Measurements from ENCODE around the gene TMEM131. TPM values are rescaled to one million over a fixed set of nuclear protein-coding genes. Genes with fewer than 3 reads are reported as not detected.

TMEM131 gene
- total and polyA plus RNA-seq, 2 of the 8 experiments (the other 6 are each of a cell fraction or from before 2014, with no cell fraction given), result 9.7 to 22.9 TPM

DNA sequence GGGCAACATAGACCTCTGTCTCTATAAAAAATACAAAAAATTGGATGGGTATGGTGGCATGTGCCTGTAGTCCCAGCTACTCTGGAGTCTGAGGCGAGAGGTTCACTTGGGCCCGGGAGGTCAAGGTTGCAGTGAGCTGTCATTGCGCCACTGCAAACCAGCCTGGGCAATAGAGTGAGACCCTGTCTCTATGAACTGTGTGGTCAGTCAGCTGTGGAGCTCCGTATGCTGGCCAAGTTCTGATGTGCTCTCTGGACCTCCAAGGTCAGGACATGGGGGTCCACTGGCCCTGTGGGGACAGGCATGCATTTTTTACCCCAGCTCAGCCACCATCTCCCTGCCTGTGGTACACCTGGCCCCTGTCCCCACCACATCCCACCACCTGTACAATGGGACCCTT lies 71.6 kb downstream of the TMEM131 start:
- no peak overlapping the region for H2BK120ac ChIP-seq (replicated peaks; ENCODE audit: low read depth, low read length)
- 90% methylated on average over 4 of the region's 4 CpGs; no CpG with 5 or more reads in 1 of the 2 experiments for WGBS, 2 experiments (ENCODE audit: extremely low coverage in 1 of 2, insufficient coverage in 1 of 2, insufficient read length in 1 of 2, insufficient replicate concordance in 2 of 2, low coverage in 1 of 2, low lambda C conversion rate in 2 of 2, missing lambda C conversion rate in 1 of 2)
- H3K23me2 ChIP-seq (ENCODE audit: low read depth, low read length), result peaks cover 1% of the 10 kb centered on the region; the same call in 1 of the 2 replicates
- peaks cover 0 to 9% of the 10 kb centered on the region in 2 experiments; a peak in 1 of 4 replicates for H3K79me2 ChIP-seq (ENCODE audit: control insufficient read depth in 1 of 2, insufficient read depth in 2 of 2, low read length in 2 of 2)
- H3K4me1 ChIP-seq (replicated peaks in 1 of 4; ENCODE audit: control insufficient read depth in 3 of 4, insufficient read depth in 4 of 4, low read length in 3 of 4), result no peaks in the 10 kb centered on the region; a peak in 1 of 7 replicates
- H4K20me1 ChIP-seq (replicated peaks in 1 of 2; ENCODE audit: control insufficient read depth in 1 of 2, insufficient read depth in 2 of 2, low read length in 2 of 2), result peaks cover 0 to 3% of the 10 kb centered on the region in 2 experiments
- POLR2A ChIA-PET (ENCODE audit: partially characterized antibody), result interaction anchor here (0.6 kb wide), 1 partner anchor 78 kb away, joined by 3 read pairs; no protein-coding TSS in a partner anchor
- no peak overlapping the region for H3K23ac ChIP-seq (ENCODE audit: insufficient read length)
- H4K5ac ChIP-seq (ENCODE audit: insufficient read length, low read depth, low read length), result no peak overlapping the region
- H3K27ac ChIP-seq (ENCODE audit: low read depth, low read length), result no peak overlapping the region
- no peak overlapping the region for H2AFZ ChIP-seq (ENCODE audit: low read length)
- H3K18ac ChIP-seq (ENCODE audit: extremely low read depth, low read length), result no peak overlapping the region
- no peaks in the 10 kb centered on the region for H3K79me1 ChIP-seq (ENCODE audit: low read depth, low read length)
- no peak for DNase-seq (ENCODE audit: low read depth in 1 of 2, low spot score in 2 of 2)
- no peak overlapping the region for H3K4ac ChIP-seq (replicated peaks; ENCODE audit: insufficient read length, low read depth, low read length)
- no peak overlapping the region for H4K8ac ChIP-seq (ENCODE audit: extremely low read depth, insufficient read depth, low read length)
- no peak overlapping the region for H3K4me2 ChIP-seq (ENCODE audit: insufficient read depth in 1 of 2, low read depth in 2 of 2, low read length in 2 of 2)
- H3K36me3 ChIP-seq (ENCODE audit: control insufficient read depth in 2 of 4, insufficient read depth in 4 of 4, low read length in 3 of 4), result peaks cover 0 to 6% (median 0%) of the 10 kb centered on the region in 4 experiments; a peak in 2 of 8 replicates
- H2BK5ac ChIP-seq (ENCODE audit: low read depth, low read length), result no peak overlapping the region
- H3K9me3 ChIP-seq (ENCODE audit: insufficient read depth in 2 of 2, low read depth in 1 of 2, low read length in 1 of 2), result no peaks in the 10 kb centered on the region
- no peak overlapping the region for H2BK12ac ChIP-seq (ENCODE audit: low read depth, low read length)
- TF ChIP-seq RBBP5 (IDR thresholded peaks at IDR 0.05; ENCODE audit: borderline replicate concordance, low read depth, low read length) (no peak), POU5F1 (IDR thresholded peaks at IDR 0.05; ENCODE audit: low read depth, low read length) (no peak), SIRT6 (IDR thresholded peaks at IDR 0.05; ENCODE audit: low read length) (no peak), RXRA (IDR thresholded peaks at IDR 0.05; ENCODE audit: insufficient read depth, low read depth, low read length) (no peak), TBP (IDR thresholded peaks at IDR 0.05; ENCODE audit: low read depth, low read length) (no peak), SRF (IDR thresholded peaks at IDR 0.05; ENCODE audit: low read depth, low read length) (no peak)
- TF ChIP-seq, protein P1, sequence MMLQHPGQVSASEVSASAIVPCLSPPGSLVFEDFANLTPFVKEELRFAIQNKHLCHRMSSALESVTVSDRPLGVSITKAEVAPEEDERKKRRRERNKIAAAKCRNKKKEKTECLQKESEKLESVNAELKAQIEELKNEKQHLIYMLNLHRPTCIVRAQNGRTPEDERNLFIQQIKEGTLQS (IDR thresholded peaks at IDR 0.05; ENCODE audit: insufficient read depth, low read depth, low read length), result no peak
- no peak overlapping the region for H3K14ac ChIP-seq (ENCODE audit: insufficient read length)
- H4K91ac ChIP-seq (replicated peaks; ENCODE audit: insufficient read length, low read length), result no peak overlapping the region
- H2BK15ac ChIP-seq (ENCODE audit: low read length), result no peak overlapping the region
- H3K4me3 ChIP-seq (ENCODE audit: extremely low read depth in 1 of 4, insufficient read depth in 2 of 4, low read depth in 3 of 4, low read length in 4 of 4), result no peak overlapping the region
- no peak overlapping the region for H2AK5ac ChIP-seq (ENCODE audit: low read depth, low read length)
- no peak for FAIRE-seq
- CTCF ChIA-PET (ENCODE audit: partially characterized antibody), result interaction anchor here (0.6 to 1.1 kb wide), 3 partner anchors 16 to 83 kb away, joined by 3 to 4 read pairs (median 3); no protein-coding TSS in a partner anchor
- H3K27me3 ChIP-seq (replicated peaks in 1 of 4; ENCODE audit: control insufficient read depth in 3 of 4, extremely low read depth in 1 of 4, insufficient read depth in 3 of 4, low read length in 3 of 4), result no peaks in the 10 kb centered on the region
- H2BK20ac ChIP-seq (ENCODE audit: low read length), result no peak overlapping the region
- H3K56ac ChIP-seq (replicated peaks; ENCODE audit: insufficient read length, low read depth, low read length), result no peak overlapping the region
- H3K9ac ChIP-seq (replicated peaks in 1 of 4; ENCODE audit: extremely low read depth in 1 of 4, low read depth in 3 of 4, low read length in 3 of 4), result no peak overlapping the region

Measured in H1 (cell line).